K562 (cell line): ENCODE results near the gene ZNF474. TPM values are rescaled to one million over a fixed set of nuclear protein-coding genes. Genes with fewer than 3 reads are reported as not detected.

Source experiments
- DDX20 ChIP-seq: fragments of 450-650 bp; IDR thresholded peaks from 2 replicates; pipeline ENCODE4 v1.6.1; 2016; ENCODE audit warnings: missing genetic modification characterization, low read depth, mild to moderate bottlenecking, missing compliant biosample characterization, moderate library complexity
- RBM34 ChIP-seq: fragments of 200-400 bp; formaldehyde crosslinking; IDR thresholded peaks from 2 replicates; pipeline ENCODE4 v1.6.1; 2018; ENCODE audit warnings: low read length, borderline replicate concordance; ENCODE audit not compliant: insufficient read depth
- TAF9B ChIP-seq: fragments of 450-650 bp; IDR thresholded peaks from 2 replicates; pipeline ENCODE4 v1.6.1; 2018; ENCODE audit warnings: mild to moderate bottlenecking; ENCODE audit not compliant: partially characterized antibody
- ZBTB17 ChIP-seq: fragments of 450-650 bp; formaldehyde crosslinking; IDR thresholded peaks from 2 replicates; pipeline ENCODE4 v1.4.0; 2020; ENCODE audit warnings: mild to moderate bottlenecking
- ZNF318 ChIP-seq, 2 experiments: fragments of 450-650 bp; IDR thresholded peaks; 2 replicates each; pipeline ENCODE4 v1.6.1; 2016; ENCODE audit warnings: mild to moderate bottlenecking in 2 of 2, borderline replicate concordance in 1 of 2, low read depth in 1 of 2, moderate library complexity in 1 of 2
- polyA plus RNA-seq, 8 experiments: library from polyadenylated mRNA; depleted of rRNA in 4 of 8; stranded (reverse) in 5 of 8; unstranded in 3 of 8; fragments of >200 nt; fragmentation: Nextera tagmentation in 2 of 8; fragmentation: Illumina TruSeq in 1 of 8; extraction: Ambion mirVana in 2 of 8; extraction: Trizol in 1 of 8; gene quantifications; 2 replicates each; pipeline versions ENCODE4 v1.2.1 to v1.2.3, GENCODE V29; 2011 to 2014; ENCODE audit warnings: inconsistent platforms in 1 of 8, missing spikeins in 1 of 8
- total RNA-seq, 7 experiments: library from RNA; depleted of rRNA in 6 of 7; stranded (reverse); fragments of >200 nt in 6 of 7; fragmentation: Illumina TruSeq in 2 of 7; extraction: Trizol in 2 of 7; gene quantifications; 2 replicates each; pipeline versions ENCODE4 v1.2.1 to v1.2.3, GENCODE V29; 2011 to 2021; ENCODE audit warnings: low replicate concordance in 1 of 7

ZNF474 gene
- total and polyA plus RNA-seq, 9 of the 15 experiments (the other 6 are each of a cell fraction or from before 2014, with no cell fraction given) = 0.16 to 0.62 (median 0.39) TPM

DNA sequence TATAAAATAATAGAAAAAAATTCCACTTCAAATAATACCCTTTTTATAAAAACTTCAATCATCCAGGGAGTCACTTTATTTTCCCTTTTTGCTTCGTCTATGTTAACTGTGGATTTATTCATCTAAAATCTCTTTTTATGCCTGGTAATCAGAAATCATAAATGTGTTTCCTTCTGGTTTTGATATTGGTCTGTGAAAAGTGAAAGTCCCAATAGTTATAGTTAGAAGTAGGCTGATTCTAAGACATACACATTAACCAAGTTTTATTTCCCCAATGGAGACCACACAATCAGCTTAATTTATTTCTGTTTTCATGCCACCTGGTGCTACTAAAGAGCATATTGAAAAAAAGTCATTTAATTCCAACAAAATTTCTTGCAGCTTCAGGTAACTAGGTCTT is 45.7 kb downstream of the ZNF474 start (continued):
- TF ChIP-seq ZNF318 (IDR thresholded peaks at IDR 0.05; ENCODE audit: borderline replicate concordance in 1 of 2, low read depth in 1 of 2) = no peak
- TF ChIP-seq RBM34 = no peak
- TF ChIP-seq ZBTB17 = no peak
- no peak for TF ChIP-seq TAF9B
- TF ChIP-seq DDX20 (tag) = no peak
